ENCODE data around the gene NT5C2.

DNA sequence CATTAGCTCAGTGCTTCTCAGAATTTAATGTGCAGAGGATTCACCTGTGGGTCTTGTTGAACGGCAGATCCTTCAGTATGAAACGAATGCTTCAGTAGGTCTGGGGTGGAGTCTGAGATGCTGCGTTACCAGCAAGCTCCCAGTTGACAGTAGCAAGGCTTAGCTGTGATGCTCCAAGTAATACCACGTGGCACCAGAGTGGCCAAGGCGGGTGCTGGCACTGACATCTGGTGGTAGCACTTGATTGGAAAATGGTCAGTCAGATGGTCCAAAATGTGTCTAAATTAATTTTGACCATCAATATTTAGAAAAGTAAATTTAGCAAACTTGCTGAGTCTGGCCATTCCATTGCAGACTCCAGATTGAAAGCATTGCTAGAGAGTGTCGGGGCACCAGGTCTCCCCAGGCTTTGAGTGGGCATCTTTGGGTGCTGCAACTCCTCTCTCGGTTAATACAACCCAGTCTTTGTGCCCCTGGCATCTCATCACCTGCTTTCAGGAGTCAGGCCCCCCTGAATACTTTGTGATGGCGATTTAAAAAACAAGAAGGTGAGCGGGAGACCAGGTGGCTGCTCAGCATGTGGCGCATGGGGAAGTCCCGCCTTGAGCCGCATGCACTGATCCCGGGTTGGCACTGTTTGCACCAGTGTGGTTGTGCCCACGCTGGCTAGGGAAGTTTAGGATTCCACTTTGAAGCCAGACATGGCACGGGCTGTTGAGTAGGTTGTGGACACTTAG, 130.1 kb downstream of the NT5C2 start:
- TF ChIP-seq, protein P1, sequence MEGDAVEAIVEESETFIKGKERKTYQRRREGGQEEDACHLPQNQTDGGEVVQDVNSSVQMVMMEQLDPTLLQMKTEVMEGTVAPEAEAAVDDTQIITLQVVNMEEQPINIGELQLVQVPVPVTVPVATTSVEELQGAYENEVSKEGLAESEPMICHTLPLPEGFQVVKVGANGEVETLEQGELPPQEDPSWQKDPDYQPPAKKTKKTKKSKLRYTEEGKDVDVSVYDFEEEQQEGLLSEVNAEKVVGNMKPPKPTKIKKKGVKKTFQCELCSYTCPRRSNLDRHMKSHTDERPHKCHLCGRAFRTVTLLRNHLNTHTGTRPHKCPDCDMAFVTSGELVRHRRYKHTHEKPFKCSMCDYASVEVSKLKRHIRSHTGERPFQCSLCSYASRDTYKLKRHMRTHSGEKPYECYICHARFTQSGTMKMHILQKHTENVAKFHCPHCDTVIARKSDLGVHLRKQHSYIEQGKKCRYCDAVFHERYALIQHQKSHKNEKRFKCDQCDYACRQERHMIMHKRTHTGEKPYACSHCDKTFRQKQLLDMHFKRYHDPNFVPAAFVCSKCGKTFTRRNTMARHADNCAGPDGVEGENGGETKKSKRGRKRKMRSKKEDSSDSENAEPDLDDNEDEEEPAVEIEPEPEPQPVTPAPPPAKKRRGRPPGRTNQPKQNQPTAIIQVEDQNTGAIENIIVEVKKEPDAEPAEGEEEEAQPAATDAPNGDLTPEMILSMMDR (conservative IDR thresholded peaks at IDR 0.05; ENCODE audit: low read depth, low read length), result peak; percentile 35
- TF ChIP-seq SMC3 (IDR thresholded peaks at IDR 0.05; ENCODE audit: low read depth, low read length) (peak; percentile 62), FOS (IDR thresholded peaks at IDR 0.05; ENCODE audit: low read depth, low read length) (no peak), MAFK (IDR thresholded peaks at IDR 0.05; ENCODE audit: low read depth, low read length) (no peak), RAD21 (IDR thresholded peaks at IDR 0.05; ENCODE audit: low read length) (peak; percentile 58), POLR2A (IDR thresholded peaks at IDR 0.05; ENCODE audit: low read depth, low read length) (no peak), RFX5 (IDR thresholded peaks at IDR 0.05; ENCODE audit: low read depth, low read length) (no peak), RCOR1 (IDR thresholded peaks at IDR 0.05; ENCODE audit: insufficient replicate concordance, low read length) (no peak)

Data from IMR-90 (cell line).